B cell (primary cell): ENCODE data around the gene MTF1.

Experiments used
- EZH2 ChIP-seq: IDR thresholded peaks from 2 replicates; pipeline ENCODE4 v1.6.1; 2012; ENCODE audit warnings: borderline replicate concordance, low read depth, mild to moderate bottlenecking, moderate library complexity, low read length; ENCODE audit not compliant: insufficient read depth, poor library complexity, severe bottlenecking
- TF ChIP-seq, protein P1 (sequence below): fragments of 200-600 bp; IDR thresholded peaks from one replicate; pipeline ENCODE4 v1.8.0; 2022; ENCODE audit warnings: antibody characterized with exemption, mild to moderate bottlenecking

DNA sequence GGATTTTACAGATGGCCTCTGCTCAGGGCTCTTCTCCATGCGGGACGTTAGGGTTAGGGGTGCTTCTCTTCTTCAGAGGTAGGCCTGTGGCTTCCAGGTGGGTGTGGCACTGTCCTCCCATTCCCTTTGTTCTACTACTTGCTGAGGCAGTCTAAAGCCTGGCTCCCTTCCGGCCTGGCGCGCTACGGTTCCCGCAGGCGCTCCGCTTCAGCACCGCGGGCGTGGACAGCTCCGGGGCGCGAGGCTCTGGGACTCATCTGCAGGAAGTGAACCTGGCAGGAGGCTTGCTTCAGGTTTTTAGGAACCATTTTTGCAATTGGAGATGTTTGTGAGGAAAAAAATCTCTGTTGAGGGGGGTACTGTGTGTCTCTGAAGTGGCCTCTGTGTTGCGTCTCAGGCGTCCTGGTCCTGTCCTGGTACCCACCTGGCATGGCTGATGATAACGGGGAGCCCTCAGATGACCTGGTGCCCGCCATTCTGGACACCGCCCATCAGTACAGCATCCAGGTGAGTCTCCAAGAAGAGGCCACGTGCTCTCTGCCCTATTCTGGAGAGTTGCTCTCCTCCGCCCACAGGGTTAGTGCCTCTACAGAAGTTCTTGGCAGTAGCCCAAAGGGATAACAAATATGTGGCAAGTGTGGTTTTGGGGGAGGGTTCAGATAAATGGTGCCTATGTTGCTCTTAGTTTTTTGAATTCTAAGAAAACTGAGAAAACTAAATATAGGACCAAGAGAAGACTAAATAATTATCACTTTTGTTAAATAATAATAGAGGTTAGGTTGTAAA lies 63.9 kb downstream of the MTF1 start:
- TF ChIP-seq, protein P1, sequence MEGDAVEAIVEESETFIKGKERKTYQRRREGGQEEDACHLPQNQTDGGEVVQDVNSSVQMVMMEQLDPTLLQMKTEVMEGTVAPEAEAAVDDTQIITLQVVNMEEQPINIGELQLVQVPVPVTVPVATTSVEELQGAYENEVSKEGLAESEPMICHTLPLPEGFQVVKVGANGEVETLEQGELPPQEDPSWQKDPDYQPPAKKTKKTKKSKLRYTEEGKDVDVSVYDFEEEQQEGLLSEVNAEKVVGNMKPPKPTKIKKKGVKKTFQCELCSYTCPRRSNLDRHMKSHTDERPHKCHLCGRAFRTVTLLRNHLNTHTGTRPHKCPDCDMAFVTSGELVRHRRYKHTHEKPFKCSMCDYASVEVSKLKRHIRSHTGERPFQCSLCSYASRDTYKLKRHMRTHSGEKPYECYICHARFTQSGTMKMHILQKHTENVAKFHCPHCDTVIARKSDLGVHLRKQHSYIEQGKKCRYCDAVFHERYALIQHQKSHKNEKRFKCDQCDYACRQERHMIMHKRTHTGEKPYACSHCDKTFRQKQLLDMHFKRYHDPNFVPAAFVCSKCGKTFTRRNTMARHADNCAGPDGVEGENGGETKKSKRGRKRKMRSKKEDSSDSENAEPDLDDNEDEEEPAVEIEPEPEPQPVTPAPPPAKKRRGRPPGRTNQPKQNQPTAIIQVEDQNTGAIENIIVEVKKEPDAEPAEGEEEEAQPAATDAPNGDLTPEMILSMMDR: no peak
- TF ChIP-seq EZH2: no peak
